RWPE2 (cell line): ENCODE measurements around the gene PATJ.

Experiments used
- ATAC-seq: fragments of 200-7000 bp; cut with Tn5 transposase; 3 replicates; pipeline ENCODE4 v1.9.1; 2021; ENCODE audit warnings: low read depth
- DNase-seq: peaks from one replicate; pipeline ENCODE4 v3.0.0-alpha.2; 2020; ENCODE audit warnings: low spot score
- H3K27ac ChIP-seq: fragments of 450-650 bp; 2 replicates; pipeline ENCODE4 v1.5.1; 2017; ENCODE audit warnings: mild to moderate bottlenecking; ENCODE audit not compliant: poor library complexity, severe bottlenecking
- H3K27me3 ChIP-seq: fragments of 250-450 bp; sonication (Bioruptor Pico); 2 replicates; pipeline ENCODE4 v1.5.1; 2021; ENCODE audit warnings: mild to moderate bottlenecking, moderate library complexity; ENCODE audit not compliant: insufficient read depth, poor library complexity, severe bottlenecking
- H3K36me3 ChIP-seq: fragments of 250-450 bp; sonication (Bioruptor Pico); 2 replicates; pipeline ENCODE4 v1.5.1; 2020; ENCODE audit warnings: low read depth, mild to moderate bottlenecking, moderate library complexity
- H3K4me1 ChIP-seq: fragments of 250-450 bp; sonication (Bioruptor Pico); 2 replicates; pipeline ENCODE4 v1.5.1; 2021; ENCODE audit warnings: mild to moderate bottlenecking, moderate library complexity; ENCODE audit not compliant: insufficient read depth, poor library complexity, severe bottlenecking
- H3K4me3 ChIP-seq: fragments of 250-450 bp; sonication (Bioruptor Pico); 2 replicates; pipeline ENCODE4 v1.5.1; 2021; ENCODE audit warnings: mild to moderate bottlenecking, moderate library complexity; ENCODE audit not compliant: severe bottlenecking
- H3K9me3 ChIP-seq: fragments of 250-450 bp; sonication (Bioruptor Pico); 2 replicates; pipeline ENCODE4 v1.5.1; 2021; ENCODE audit warnings: mild to moderate bottlenecking, moderate library complexity; ENCODE audit not compliant: severe bottlenecking
- TF ChIP-seq, protein P1 (sequence below): fragments of 450-650 bp; IDR thresholded peaks from one replicate; pipeline ENCODE4 v1.5.1; 2017; ENCODE audit warnings: mild to moderate bottlenecking, moderate library complexity; ENCODE audit not compliant: poor library complexity, severe bottlenecking

PATJ gene

DNA sequence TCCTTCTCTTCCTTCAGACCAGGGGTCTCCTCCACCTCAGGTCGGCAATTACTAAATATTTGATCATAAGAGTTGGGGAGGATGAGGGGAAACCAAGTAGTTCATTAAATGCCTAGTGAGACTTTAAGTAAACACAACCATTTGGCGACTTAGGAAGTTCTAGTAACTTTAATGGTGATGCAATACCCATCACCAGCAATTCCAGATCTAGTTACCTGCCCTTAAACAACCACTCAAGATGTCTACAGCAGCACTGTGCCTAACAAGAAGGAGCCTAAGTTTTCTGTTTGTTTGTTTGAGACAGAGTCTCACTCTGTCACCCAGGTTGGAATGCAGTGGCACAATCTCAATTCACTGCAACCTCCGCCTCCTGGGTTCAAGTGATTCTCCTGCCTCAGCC lies 395.7 kb downstream of the PATJ start:
- H3K4me3 ChIP-seq, result no peak overlapping the region
- TF ChIP-seq, protein P1, sequence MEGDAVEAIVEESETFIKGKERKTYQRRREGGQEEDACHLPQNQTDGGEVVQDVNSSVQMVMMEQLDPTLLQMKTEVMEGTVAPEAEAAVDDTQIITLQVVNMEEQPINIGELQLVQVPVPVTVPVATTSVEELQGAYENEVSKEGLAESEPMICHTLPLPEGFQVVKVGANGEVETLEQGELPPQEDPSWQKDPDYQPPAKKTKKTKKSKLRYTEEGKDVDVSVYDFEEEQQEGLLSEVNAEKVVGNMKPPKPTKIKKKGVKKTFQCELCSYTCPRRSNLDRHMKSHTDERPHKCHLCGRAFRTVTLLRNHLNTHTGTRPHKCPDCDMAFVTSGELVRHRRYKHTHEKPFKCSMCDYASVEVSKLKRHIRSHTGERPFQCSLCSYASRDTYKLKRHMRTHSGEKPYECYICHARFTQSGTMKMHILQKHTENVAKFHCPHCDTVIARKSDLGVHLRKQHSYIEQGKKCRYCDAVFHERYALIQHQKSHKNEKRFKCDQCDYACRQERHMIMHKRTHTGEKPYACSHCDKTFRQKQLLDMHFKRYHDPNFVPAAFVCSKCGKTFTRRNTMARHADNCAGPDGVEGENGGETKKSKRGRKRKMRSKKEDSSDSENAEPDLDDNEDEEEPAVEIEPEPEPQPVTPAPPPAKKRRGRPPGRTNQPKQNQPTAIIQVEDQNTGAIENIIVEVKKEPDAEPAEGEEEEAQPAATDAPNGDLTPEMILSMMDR, result no peak
- H3K4me1 ChIP-seq, result no peaks in the 10 kb centered on the region
- no peak for ATAC-seq
- DNase-seq, result no peak
- no peak overlapping the region for H3K27ac ChIP-seq
- H3K27me3 ChIP-seq, result no peaks in the 10 kb centered on the region
- 0 out of 2 replicates have a peak, but pooled peaks cover 3% of the 10 kb centered on the region for H3K36me3 ChIP-seq
- no peaks in the 10 kb centered on the region for H3K9me3 ChIP-seq

DNA sequence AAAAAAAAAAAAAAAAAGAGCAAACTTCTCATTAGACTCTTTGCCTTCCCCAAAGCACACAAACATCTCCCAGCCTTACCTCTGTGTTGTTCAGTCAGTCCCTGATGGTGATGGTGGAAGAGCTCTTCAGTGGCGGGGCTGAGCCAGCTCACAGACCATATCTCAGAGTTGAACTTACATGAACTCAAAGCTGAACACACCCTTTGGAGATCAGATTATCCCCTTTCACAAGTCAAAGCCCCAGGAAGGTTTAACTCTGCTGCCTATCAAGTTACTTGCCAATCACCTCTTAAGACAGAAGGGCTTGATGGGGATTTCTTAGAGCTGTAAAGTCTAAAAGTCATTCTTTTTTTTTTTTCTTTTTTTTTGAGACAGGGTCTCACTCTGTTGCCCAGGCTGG lies 397.1 kb downstream of the PATJ start:
- H3K4me1 ChIP-seq, result no peaks in the 10 kb centered on the region
- no peak overlapping the region for H3K4me3 ChIP-seq
- DNase-seq (no peak), ATAC-seq (no peak)
- H3K27ac ChIP-seq, result no peak overlapping the region
- H3K9me3 ChIP-seq, result no peaks in the 10 kb centered on the region
- TF ChIP-seq, protein P1, result no peak
- 0 out of 2 replicates have a peak, but pooled peaks cover 3% of the 10 kb centered on the region for H3K36me3 ChIP-seq
- H3K27me3 ChIP-seq, result no peaks in the 10 kb centered on the region

DNA sequence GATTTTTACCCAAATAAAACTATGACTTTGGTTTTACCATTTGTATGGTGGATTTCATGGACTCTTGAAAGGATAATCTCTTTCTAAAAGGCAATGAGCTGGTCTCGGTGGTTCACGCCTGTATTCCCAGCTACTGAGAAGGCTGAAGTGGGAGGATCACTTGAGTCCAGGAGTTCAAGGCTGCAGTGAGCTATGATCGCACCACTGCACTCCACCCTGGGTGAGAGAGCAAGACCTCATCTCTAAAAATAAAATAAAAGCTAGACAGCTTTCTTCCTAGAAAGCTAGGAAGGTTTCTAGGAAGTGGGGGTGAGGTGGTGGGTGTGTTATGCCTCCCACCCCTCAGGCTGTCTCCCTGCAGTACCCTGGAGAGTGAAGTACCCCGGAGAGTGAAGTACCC lies 398.4 kb downstream of the PATJ start:
- H3K36me3 ChIP-seq, result 0 out of 2 replicates have a peak, but pooled peaks cover 7% of the 10 kb centered on the region
- no peak overlapping the region for H3K4me3 ChIP-seq
- TF ChIP-seq, protein P1, result no peak
- no peaks in the 10 kb centered on the region for H3K9me3 ChIP-seq
- no peaks in the 10 kb centered on the region for H3K27me3 ChIP-seq
- H3K4me1 ChIP-seq, result no peaks in the 10 kb centered on the region
- no peak overlapping the region for H3K27ac ChIP-seq
- ATAC-seq, result no peak
- DNase-seq, result no peak

DNA sequence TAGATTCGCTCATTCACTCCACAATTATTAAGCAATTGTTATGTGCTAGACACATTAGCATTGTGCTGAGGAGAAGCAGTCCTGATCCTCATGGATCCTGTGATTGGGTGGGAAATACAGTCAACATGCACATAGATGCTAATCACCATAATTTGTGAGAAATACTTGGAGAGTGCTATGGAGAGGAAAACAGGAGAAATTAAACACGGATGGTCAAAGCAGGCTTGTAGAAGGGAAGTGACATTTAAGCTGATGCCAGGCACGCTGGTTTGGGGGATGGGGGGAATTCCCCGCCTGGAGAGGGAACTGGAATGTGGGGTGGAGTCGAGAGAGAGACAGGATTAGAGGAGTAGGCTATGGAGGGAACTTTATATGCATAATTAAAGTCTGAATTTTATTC lies 400.2 kb downstream of the PATJ start:
- Histone ChIP-seq H3K36me3 (0 out of 2 replicates have a peak, but pooled peaks cover 5% of the 10 kb centered on the region), H3K27me3 (no peaks in the 10 kb centered on the region), H3K4me3 (no peak overlapping the region), H3K4me1 (no peaks in the 10 kb centered on the region), H3K9me3 (no peaks in the 10 kb centered on the region), H3K27ac (no peak overlapping the region)
- DNase-seq (no peak), ATAC-seq (peak; percentile 36; the same call in 1 of the 3 replicates)
- TF ChIP-seq, protein P1, result no peak

DNA sequence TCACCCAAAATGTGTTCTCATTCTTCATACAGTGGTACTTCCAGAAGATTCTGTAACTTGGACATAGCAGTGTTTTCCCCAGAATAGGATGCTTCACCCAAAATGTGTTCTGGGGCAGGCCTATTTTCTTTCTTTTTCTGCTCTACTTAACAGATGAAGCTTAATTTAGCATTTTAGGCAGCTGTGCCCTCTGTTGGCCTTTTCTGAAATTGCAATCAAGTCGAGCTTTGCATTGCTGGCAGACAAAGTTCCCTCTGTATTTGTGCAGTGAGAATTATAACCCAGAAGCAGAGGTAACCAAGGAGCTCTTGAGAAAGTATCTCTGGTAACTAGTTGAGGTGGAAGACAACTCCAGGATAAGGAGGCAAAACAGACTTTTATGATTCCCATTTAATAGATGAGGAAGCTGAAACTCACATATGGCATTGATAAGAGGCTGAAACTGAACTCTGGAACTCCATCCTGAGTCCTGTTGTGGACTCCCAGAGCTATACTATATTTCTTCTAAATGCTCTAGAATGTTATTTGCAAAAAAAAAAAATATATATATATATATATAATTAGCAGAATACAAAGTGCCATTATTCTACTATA lies 402.1 kb downstream of the PATJ start:
- Histone ChIP-seq H3K9me3 (no peaks in the 10 kb centered on the region), H3K36me3 (peaks cover 10% of the 10 kb centered on the region), H3K4me3 (no peak overlapping the region), H3K27ac (no peak overlapping the region), H3K27me3 (no peaks in the 10 kb centered on the region), H3K4me1 (no peaks in the 10 kb centered on the region)
- DNase-seq (no peak), ATAC-seq (peak; percentile 50; the same call in 1 of the 3 replicates)
- TF ChIP-seq, protein P1, result peak; percentile 78
